NCI-H2029 treated with DMSO at 0.1 percent for 48 hours (cell line): Measurements from ENCODE around the gene SERPINB6.
A peak's percentile ranks its signal among the peaks of the same experiment; 100 is the strongest.
"Not testable (repeated sequence)": the region's sequence is repeated elsewhere in the genome, so short reads cannot be mapped to it uniquely, and the experiment has no call there.

ENCODE experiments used
- DNase-seq: peaks from one replicate; lab custom pipeline; 2025; lab: John Stamatoyannopoulos, UW

Gene SERPINB6

DNA sequence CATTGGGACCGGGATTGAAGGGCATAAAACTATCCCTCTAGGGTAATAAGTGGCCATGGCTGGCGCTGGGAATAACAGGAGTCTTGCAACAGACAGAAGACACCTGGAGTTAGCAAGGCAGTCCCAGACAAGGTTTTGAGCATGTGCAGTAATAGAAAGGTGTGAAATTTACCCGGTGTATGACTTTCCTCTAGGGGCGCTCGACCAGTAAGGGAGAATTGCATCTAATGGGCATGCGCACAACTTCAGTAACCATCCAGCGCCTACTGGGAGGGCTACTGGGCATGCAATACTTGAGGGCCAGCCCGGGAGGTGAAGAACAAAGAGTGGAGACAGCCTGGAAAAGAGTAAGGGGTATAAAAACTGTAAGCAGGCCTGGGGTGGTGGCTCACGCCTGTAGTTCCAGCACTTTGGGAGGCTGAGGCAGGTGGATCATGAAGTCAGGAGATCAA, 32.7 kb downstream of the SERPINB6 start:
- peak; percentile 79 for DNase-seq

DNA sequence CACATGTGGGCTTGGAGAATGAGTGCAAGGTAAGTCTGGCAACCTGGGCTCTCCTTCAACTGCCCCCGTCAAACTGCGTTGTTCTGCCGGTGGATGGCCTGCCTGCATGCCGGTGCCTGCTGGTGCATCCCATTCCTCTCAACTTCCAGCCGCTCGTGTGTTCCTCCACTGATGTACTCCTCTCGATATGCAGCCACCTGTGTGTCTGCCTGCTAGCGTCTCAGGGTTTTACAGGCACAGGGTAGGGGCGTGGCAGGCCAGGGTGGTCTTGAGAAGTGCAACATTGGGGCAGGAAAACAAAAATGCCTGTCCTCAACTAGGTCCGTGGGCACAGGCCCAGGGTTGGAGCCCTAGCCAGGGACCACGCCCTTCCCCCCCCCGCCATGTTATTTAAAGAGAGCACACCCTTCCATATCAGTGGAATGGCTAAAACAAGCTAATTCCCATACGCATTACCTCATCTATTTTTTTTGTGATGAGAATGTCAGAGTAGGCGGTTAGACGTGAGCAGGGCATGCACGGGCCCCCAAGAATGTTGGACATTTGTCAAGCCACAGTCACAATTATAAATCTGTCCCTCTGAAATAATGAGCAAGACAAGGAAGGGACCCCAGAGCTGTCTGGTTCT, 33.2 kb downstream of the SERPINB6 start:
- no peak for DNase-seq

DNA sequence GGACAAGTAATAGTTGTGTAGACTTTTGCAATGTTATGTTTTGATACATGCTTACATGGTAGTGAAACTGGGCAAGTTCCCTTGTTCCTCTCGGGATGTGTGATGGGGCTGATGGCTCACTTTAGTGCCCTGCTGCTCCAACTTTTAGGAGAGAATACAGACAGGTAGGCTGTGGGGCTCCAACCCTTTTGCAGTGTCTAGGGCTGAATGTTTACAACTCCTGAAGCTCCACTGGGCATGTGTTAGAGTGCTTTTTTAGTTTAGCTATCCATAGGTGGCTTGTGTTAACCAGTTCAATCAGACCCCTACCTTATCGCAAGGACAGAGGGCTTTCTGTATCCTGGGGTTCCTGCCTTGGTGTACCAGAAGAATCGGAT, 33.8 kb downstream of the SERPINB6 start:
- DNase-seq = no peak

DNA sequence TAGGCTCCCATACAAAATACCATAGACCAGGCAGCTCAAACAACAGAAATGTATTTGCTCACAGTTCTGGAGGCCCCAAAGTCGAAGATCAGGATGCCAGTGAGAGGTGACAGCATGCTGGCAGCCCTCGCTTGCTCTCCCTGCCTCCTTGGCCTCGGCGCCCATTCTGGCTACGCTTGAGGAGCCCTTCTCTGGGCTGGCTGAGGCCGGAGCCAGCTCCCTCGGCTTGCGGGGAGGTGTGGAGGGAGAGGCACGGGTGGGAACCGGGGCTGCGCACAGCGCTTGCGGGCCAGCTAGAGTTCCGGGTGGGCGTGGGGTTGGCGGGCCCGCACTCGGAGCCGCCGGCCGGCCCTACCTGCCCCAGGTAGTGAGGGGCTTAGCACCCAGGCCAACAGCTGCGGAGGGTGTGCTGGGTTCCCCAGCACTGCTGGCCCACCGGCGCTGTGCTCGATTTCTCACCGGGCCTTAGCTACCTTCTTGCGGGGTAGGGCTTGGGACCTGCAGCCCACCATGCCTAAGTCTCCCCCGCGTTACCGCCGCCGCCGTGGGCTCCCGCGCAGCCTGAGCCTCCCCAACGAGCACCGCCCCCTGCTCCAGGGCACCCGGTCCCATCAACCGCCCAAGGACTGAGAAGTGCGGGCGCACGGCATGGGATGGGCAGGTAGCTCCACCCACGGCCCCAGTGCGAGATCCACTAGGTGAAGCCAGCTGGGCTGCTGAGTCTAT, 35.6 kb downstream of the SERPINB6 start:
- no peak for DNase-seq

DNA sequence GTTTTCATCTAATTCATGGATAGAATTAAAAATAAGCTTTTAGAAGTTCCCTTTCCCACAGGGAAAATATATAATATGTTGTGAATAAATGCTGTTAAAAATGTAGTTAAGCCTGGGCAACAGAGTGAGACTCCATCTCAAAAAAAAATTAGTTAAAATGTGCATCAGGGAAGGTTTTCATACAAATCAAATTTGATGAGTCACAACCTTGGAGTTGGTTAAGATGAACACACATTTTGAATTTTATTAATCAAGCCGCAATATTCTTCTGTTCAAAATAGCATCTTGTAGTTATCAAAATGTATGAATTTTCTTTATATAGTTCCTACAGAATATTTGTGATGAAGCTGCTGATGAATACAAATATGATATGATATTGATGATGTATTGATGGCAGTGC, 37.3 kb downstream of the SERPINB6 start:
- no peak for DNase-seq

DNA sequence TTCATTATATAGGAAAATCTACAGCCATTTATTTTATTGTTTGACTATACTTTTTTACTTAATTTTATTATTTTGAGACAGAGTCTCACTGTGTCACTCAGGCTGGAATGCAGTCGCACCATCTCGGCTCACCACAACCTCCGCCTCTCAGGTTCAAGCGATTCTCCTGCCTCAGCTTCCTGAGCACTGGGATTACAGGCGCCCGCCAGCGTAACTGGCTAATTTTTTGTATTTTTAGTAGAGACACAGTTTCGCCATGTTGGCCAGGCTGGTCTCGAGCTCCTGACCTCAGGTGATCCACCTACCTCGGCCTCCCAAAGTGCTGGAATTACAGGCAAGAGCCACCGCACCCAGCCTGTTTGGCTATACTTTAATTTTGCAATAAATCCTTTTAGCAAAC, 38.5 kb downstream of the SERPINB6 start:
- not testable (repeated sequence) for DNase-seq

DNA sequence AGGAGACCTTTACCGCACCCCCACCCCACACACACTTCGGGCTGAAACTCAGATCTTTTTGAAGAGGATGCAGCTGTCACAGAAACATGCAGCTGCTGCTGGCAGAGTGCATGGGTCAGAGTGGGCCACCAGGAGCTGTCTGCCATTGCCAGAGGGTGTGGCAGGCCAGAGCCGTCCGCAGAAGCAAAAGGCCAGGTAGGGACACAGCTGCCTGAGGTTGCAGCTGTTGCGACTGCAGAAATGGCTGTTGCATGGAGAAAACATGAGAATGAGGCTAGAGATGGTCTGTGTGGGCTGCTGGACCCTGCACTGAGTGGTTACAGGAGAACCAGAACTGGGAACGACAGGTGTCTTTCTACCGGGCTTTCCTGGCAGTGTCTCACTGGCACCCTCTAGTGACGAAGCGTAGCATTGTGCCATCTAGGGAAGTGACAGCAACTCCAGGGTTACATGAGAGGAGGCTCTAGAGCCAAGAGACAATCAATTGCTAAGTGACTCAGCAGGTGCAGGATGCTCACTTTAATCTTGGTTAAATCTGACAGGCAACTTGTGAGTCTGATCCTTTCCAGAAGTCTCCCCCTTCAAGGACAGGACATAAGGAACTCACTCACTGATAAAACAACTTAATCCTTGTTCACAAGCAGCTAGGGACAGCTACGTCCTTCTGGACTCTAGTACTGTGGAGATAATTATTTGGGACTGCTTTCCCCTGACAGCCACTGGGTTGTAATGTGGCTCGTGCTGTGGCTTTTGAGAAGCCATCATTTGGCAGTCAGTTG, 39.2 kb downstream of the SERPINB6 start:
- DNase-seq = peak; percentile 87

DNA sequence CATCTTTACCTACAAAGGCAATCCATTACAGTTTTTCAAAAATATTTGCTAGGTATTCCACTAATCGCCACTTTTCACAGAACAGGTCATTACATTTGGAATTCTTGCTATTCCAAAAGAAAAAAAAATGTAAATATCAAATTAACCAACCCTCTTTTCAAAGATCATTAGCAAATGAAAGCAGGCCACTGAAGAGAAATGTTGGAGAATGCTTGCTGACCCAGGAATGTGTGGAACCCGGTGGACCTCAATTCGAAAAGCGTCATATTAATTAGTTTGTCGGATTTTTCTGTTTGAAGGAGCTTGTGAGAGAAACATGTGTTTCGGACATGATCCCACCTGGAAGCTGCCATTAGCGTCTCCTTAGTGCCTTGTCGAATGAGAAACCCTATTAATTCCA, 40.3 kb downstream of the SERPINB6 start:
- DNase-seq = no peak

DNA sequence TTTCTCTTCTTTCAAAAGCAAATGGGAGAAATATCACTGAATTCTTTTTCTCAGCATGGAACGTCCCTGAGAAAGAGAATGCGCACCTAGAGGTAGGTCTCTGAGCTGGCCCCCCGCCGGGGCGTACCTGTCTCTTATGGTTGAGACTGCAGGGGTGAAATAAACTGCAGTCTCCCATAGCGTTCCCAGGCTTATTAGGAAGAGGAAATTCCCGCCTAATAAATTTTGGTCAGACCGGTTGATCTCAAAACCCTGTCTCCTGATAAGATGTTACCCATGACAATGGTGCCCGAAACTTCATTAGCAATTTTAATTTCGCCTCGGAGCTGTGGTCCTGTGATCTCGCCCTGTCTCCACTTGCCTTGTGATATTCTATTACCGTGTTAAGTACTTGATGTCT, 43.4 kb downstream of the SERPINB6 start:
- not testable (repeated sequence) for DNase-seq

DNA sequence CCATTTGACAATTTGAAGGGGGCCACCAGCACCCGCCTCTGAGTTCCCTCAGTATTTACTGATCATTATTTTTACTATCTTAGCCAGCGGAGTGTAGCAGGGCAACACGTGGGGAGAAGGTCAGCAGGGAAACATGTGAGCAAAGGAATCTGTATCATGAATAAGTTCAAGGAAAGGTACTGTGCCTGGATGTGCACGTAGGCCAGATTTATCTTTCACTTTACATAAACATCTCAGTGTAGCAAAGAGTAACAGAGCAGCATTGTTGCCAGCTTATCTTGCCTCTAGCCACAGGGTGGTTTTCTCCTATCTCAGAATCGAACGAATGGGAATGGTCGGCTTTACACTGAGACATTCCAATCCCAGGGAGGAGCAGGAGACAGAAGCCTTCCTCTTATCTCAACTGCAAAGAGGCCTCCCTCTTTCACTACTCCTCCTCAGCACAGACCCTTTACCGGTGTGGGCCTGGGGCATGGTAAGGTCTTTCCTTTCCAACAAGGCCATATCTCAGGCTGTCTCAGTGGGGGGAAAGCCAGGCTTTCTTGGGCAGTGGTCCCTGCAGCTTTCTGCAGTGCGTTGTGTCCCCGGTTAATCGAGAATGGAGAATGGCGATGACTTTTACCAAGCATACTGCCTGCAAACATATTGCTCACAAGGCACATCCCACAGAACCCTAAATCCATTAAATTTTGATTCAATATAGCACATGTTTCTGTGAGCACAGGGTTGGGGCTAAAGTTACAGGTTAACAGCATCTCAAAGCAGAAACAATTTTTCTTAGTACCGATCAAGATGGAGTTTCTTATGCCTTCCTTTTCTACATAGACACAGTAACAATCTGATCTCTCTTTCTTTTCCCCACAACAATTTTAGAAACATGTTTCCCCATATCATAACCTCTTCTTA, 45.3 kb downstream of the SERPINB6 start:
- not testable (repeated sequence) for DNase-seq

DNA sequence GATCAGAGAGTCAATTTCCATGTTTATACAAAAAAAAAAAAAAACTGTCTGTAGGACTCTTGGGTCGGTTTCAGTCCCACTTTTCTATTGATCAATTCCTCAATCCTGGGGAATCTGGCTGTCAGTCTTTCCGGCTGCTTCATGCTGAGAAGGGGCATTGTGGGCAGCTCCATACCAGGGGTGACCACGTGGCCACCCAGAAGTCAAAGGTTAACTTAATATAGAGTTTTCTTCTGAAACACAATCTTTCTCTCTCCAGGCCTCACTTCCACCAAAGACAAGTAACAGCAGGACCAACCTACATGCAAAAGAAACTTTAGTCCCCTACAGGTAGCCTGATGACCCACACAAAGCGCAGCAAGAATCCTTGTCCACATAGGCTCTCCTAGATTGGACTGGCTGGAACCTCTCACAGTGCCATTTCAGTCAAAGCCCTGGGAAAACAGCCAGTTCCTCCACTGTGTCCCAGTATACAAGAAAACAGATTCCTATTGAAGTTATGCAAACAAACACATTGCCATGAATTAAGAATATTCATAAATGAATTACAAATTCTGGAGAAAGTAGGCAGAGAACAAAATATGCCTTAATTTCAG, 49.7 kb downstream of the SERPINB6 start:
- DNase-seq = no peak

DNA sequence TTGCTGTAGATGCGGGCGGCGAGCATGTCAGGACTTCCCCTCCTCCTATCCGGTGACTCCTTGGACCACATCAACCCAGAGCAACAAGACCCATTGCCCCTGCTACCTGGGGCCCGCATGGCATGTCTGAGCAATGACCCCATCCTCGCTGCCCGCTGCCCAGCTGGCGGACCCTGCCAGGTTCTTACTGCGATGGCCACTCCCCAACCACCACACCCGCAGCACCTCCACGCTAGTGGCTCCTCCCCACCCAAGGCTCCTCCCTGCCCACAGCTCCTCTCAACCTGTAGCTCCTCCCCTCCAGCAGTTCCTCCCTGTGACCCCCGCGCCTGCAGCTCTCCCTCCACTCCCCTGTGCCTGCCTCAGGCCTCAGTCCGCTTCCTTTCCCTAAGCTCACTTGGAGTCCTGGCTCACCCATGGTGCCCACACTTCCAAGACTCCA, 50.7 kb downstream of the SERPINB6 start:
- no peak for DNase-seq

DNA sequence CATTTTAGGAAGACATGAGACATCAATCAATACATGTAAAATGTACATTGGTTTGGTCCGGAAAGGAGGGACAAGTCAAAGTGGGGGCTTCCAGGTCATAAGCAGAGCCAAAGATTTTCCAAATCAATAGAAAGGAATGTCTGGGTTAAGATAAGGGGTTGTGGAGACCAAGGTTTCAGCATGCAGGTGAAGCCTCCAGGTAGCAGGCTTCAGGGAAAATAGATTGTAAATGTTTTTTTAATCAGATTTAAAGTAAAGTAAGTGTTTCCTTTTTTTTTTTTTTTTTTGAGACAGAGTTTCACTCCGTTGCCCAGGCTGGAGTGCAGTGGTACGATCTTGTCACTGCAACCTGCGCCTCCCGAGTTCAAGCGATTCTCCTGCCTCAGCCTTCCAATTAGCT, 51.5 kb downstream of the SERPINB6 start:
- DNase-seq = no peak

DNA sequence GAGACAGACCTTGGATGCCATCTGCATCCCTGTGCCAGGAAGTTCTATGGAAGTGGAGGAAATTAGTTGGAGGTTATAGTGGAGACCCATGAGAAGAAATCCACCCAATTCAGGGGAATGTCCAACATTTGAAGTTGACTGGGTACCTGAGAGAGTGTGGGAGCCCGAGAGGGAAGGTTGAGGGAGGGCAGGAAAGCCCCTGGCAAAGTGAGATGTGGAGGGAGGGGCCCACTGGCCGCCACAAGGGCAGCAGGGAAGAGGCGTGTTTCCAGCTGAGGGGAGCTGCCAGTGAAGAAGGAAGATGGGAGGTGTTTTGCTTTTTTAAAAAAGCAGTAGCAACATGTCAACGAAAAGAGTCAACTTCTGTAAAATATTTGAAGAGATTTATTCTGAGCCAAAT, 52.0 kb downstream of the SERPINB6 start:
- no peak for DNase-seq

DNA sequence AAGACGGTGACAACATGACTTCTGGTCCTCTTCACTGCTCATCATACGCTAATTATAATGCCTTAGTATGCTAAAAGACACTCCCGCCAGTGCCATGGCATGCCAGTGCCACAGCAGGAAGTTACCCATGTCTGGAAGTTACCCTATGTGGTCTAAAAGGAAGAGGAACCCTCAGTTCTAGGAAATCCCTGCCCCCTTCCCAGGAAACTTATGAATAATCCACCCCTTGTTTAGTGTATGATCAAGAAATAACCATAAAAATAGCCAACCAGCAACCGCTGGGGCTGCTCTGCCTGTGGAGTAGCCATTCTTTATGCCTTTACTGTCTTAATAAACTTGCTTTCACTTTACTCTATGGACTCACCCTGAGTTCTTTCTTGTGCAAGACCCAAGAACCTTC, 52.4 kb downstream of the SERPINB6 start:
- DNase-seq = no peak

DNA sequence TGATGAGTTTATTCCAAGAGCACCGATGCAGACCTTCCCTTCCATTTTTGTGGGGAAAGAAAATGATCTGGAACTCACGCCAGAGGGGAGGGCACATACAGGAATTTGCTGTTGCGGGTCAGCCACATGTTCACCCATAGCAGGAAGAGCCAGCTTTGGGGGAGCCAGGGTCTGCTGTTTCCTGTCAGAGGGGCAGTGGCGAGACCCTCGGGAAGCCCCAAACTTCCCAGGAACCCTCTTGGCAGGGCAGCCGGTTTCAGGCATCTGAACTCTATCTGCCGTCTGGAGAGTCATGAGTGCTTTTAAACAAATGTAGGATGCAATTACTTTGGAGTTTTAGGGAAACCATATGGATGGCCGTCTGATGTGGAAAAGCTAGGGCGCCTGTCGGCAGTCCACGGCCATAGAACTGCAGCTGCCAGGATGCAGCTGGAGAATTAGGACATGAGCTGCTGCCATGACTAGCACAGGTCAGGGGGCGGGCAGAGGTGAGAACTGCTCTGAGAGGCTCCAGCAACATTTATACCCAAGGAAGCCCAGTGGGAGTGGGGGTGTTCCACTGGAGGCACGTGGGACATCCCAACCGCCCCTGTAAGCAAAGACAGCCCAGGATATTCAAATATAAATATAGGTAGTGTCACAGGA, 53.4 kb downstream of the SERPINB6 start:
- no peak for DNase-seq

DNA sequence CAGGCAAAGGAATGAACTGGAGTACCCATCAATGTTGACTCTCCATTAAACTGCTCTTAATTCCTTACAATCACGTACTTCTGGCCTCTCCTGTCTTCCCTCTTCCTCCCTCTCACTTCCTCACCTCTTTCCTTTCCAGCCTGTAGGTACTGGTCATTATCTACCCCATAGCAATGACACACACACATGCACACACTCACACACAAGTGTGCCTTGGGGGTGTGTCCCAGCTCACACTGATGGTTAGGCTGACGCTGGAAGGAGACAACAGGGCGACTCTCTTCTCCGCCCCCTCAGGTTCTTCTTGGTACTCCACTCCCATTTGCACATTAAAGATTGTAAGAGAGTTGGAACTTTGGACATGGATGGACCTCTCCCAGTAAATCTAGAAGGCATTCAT, 54.3 kb downstream of the SERPINB6 start:
- DNase-seq = no peak

DNA sequence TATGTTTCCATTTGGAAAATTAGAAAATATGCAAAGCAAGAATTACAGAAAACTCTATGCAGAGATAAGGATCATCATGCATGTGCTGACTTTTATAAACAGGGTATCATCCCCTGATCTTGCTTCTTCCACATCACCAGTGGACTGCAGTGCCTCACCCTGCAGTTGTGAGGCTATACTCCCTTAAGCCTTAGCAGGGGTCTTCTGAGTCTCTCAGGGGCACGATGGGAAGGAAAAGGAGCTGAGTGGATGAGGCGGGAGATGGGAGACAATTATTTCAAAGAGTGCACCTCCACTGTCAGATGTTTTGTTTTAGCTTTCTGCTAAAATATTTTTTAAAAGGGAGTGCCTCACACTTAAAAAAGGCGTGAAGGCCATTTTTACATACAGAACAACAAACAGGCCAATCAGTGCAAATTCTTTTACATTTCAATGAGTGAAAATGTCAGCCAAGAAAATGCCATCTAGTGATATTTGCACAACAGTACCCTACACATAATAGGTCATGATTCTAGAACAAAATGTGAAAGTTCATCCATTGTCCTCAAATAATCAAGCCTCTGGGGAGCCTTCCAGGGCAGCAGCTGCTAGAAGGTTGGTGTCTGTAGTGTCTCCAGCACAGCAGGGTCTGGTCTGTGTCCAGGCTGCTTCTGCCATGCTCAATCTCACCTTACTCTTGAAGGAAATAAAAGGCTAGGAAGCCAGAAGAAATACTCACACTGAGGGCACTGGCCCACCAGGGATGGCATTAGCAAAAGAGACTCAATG, 55.0 kb downstream of the SERPINB6 start:
- DNase-seq = no peak

DNA sequence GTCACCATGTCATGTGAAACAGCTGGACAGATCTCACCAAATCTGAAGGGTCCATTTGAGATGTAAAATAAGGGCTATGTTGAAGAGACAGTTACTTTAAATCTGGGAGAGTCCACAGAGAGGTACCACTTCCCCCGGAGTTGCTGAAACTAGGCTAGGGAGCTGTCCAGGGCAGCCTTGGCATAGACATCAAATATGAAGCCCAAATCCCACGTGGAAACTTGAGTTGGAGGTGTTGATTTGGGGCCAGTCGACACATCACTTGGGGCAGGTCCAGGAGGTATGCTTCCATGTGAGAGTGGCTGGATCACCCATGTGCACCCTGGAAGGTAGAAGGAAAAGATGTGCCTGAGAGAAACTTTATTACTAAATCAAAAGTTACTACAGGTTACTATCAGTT, 56.2 kb downstream of the SERPINB6 start:
- DNase-seq = no peak

DNA sequence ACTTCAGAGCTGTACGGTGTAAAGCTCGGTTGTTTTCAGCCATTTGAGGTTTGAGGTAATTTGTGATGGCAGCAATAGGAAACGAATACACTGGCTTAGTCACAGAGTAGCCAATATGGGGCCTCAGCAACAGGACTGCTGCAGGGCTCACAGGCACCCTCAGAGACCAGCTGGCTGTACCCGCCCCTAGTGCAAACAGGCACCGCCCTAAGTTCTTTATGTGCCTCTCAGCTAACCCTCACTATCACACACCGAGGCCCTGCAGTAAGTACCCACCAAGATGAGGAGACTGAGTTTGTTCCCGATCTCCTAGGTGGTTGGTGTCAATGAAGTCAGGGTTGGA, 57.1 kb downstream of the SERPINB6 start:
- no peak for DNase-seq
